ENCODE measurements around the gene TOMM22. TPM values are rescaled to one million over a fixed set of nuclear protein-coding genes. Genes with fewer than 3 reads are reported as not detected.

The TOMM22 gene
- total and polyA plus RNA-seq, 7 donors = 37.7 to 65.2 (median 50.2) TPM

- H3K27me3 ChIP-seq = no peaks in the 10 kb centered on the region
- intact Hi-C loops (cut with DNase I) = no loop called here
- H3K9me3 ChIP-seq = no peaks in the 10 kb centered on the region
- peaks cover 61 to 98% (median 74%) of the 10 kb centered on the region in 4 donors for H3K36me3 ChIP-seq
- no peak overlapping the region for H3K4me3 ChIP-seq
- 59 to 78% methylated on average over 3 of the region's 3 CpGs for WGBS, 2 donors
- no peaks in the 10 kb centered on the region for H3K4me1 ChIP-seq
- no peak for TF ChIP-seq POLR2A (IDR thresholded peaks at IDR 0.05)
- TF ChIP-seq EP300 (IDR thresholded peaks at IDR 0.05) = no peak
- peak in 2 of 4 experiments; percentile 12 to 23 for TF ChIP-seq CTCF (IDR thresholded peaks at IDR 0.05)
- no peak for TF ChIP-seq POLR2AphosphoS5 (IDR thresholded peaks at IDR 0.05)
- DNase-seq = peak; percentile 50
- H3K27ac ChIP-seq = no peak overlapping the region
Observed at GRCh38 chr22:38724926-38725571, 43.3 kb downstream of the TOMM22 start.

- no peak overlapping the region for H3K27ac ChIP-seq
- H3K4me1 ChIP-seq = no peaks in the 10 kb centered on the region
- 95 to 96% methylated on average over 18 of the region's 18 CpGs for WGBS, 2 donors
- H3K4me3 ChIP-seq = no peak overlapping the region
- peaks cover 61 to 100% (median 82%) of the 10 kb centered on the region in 4 donors for H3K36me3 ChIP-seq
- no peaks in the 10 kb centered on the region for H3K27me3 ChIP-seq
- H3K9me3 ChIP-seq = no peaks in the 10 kb centered on the region
- TF ChIP-seq CTCF (IDR thresholded peaks at IDR 0.05) (no peak), EP300 (IDR thresholded peaks at IDR 0.05) (no peak), POLR2A (IDR thresholded peaks at IDR 0.05) (no peak), POLR2AphosphoS5 (IDR thresholded peaks at IDR 0.05) (no peak)
- intact Hi-C loops (cut with DNase I) = no loop called here
- peak; percentile 61 for DNase-seq
Observed at GRCh38 chr22:38725900-38726655, 44.3 kb downstream of the TOMM22 start.

GRCh38 chr22:38727123-38727522, 45.4 kb downstream of the TOMM22 start:
- H3K4me1 ChIP-seq = peaks cover 0 to 7% (median 5%) of the 10 kb centered on the region in 4 donors
- no peak for TF ChIP-seq CTCF (IDR thresholded peaks at IDR 0.05)
- TF ChIP-seq EP300 (IDR thresholded peaks at IDR 0.05) = no peak
- TF ChIP-seq POLR2A (IDR thresholded peaks at IDR 0.05) = no peak
- TF ChIP-seq POLR2AphosphoS5 (IDR thresholded peaks at IDR 0.05) = no peak
- H3K27ac ChIP-seq = no peak overlapping the region
- 94 to 95% methylated on average over 12 of the region's 12 CpGs for WGBS, 2 donors
- H3K4me3 ChIP-seq = no peak overlapping the region
- DNase-seq = peak; percentile 54
- no peaks in the 10 kb centered on the region for H3K27me3 ChIP-seq
- peaks cover 61 to 96% (median 88%) of the 10 kb centered on the region in 4 donors for H3K36me3 ChIP-seq
- no peaks in the 10 kb centered on the region for H3K9me3 ChIP-seq
- intact Hi-C loops (cut with DNase I) = no loop called here

GRCh38 chr22:38727530-38728451, 46.0 kb downstream of the TOMM22 start:
- Histone ChIP-seq H3K4me1 (peaks cover 0 to 14% (median 12%) of the 10 kb centered on the region in 4 donors), H3K9me3 (no peaks in the 10 kb centered on the region), H3K4me3 (no peak overlapping the region), H3K27ac (no peak overlapping the region), H3K27me3 (no peaks in the 10 kb centered on the region), H3K36me3 (peaks cover 61 to 90% (median 84%) of the 10 kb centered on the region in 4 donors)
- WGBS, 2 donors = 95% methylated on average over 15 of the region's 15 CpGs
- peak; percentile 57 for DNase-seq
- intact Hi-C loops (cut with DNase I) = no loop called here
- TF ChIP-seq EP300 (IDR thresholded peaks at IDR 0.05) (no peak), CTCF (IDR thresholded peaks at IDR 0.05) (no peak), POLR2AphosphoS5 (IDR thresholded peaks at IDR 0.05) (no peak), POLR2A (IDR thresholded peaks at IDR 0.05) (no peak)

Data from sigmoid colon (tissue), 7 donors.